HCT116 (cell line): ENCODE results near the gene IDUA. TPM values are rescaled to one million over a fixed set of nuclear protein-coding genes. Genes with fewer than 3 reads are reported as not detected.

Experiments
- ATAC-seq: fragments of 200-7000 bp; cut with Tn5 transposase; 2 replicates; pipeline ENCODE4 v1.9.1; 2020; ENCODE audit warnings: mild to moderate bottlenecking, moderate library complexity
- BruUV-seq: library from RNA; stranded (reverse); fragments of 400-500 nt; replicated peaks from 2 replicates; lab custom pipeline; 2021; lab: Mats Ljungman, UMichigan
- CTCF ChIA-PET: fragments of 300-600 bp; sonication (Branson Sonifier 250); formaldehyde crosslinking; loops from one replicate; lab custom pipeline; 2021; ENCODE audit warnings: antibody characterized with exemption; lab: Charles Lee
- POLR2A ChIA-PET: fragments of 300-600, 350-600 bp; sonication (Branson Sonifier 250); formaldehyde crosslinking; loops from one replicate; lab custom pipeline; 2021; ENCODE audit warnings: antibody characterized with exemption; lab: Charles Lee
- RAD21 ChIA-PET, 2 experiments: fragments of 300-600 bp; sonication (Branson Sonifier 250); formaldehyde crosslinking; loops; one replicate each; lab custom pipeline; 2023; ENCODE audit warnings: low total read pairs in 2 of 2; ENCODE audit not compliant: uncharacterized antibody in 2 of 2, unreplicated experiment in 2 of 2, low non-redundant PET in 1 of 2; lab: Charles Lee
- DNase-seq: peaks from one replicate; pipeline ENCODE4 v3.0.0-alpha.2; 2010; ENCODE audit warnings: low read depth, low spot score
- H2AFZ ChIP-seq: fragments of 200-600 bp; shearing (Covaris generic), sonication (generic); 2 replicates; pipeline ENCODE4 v1.6.1; 2017; ENCODE audit warnings: low read depth, mixed run types, mixed read lengths, antibody characterized with exemption, low read length; ENCODE audit not compliant: poor library complexity, severe bottlenecking
- H3K27ac ChIP-seq: 2 replicates; pipeline ENCODE4 v1.5.1; 2012; ENCODE audit warnings: low read depth, low read length
- H3K27me3 ChIP-seq: fragments of 200-600 bp; sonication (generic); 2 replicates; pipeline ENCODE4 v1.6.1; 2016; ENCODE audit warnings: mixed run types, low read length, mixed read lengths; ENCODE audit not compliant: insufficient read depth
- H3K36me3 ChIP-seq, 2 experiments: fragments of 200-500 bp in 1 of 2; fragments of 200-600 bp in 1 of 2; sonication (Bioruptor generic) in 1 of 2; sonication (generic) in 1 of 2; 2 replicates each; pipeline versions ENCODE4 v1.5.1 to v1.6.1; 2014 to 2016; ENCODE audit warnings: low read length in 2 of 2, inconsistent platforms in 1 of 2, mixed read lengths in 1 of 2, mixed run types in 1 of 2; ENCODE audit not compliant: insufficient read depth in 2 of 2, control insufficient read depth in 1 of 2
- H3K4me1 ChIP-seq, 2 experiments: fragments of 200-600 bp in 1 of 2; sonication (generic) in 1 of 2; 2 replicates each; pipeline versions ENCODE4 v1.5.1 to v1.6.1; 2012 to 2017; ENCODE audit warnings: low read length in 2 of 2, inconsistent platforms in 1 of 2, mild to moderate bottlenecking in 1 of 2, mixed read lengths in 1 of 2, mixed run types in 1 of 2, moderate library complexity in 1 of 2; ENCODE audit not compliant: insufficient read depth in 2 of 2, control insufficient read depth in 1 of 2
- H3K4me2 ChIP-seq: fragments of 200-600 bp; sonication (generic); 2 replicates; pipeline ENCODE4 v1.6.1; 2017; ENCODE audit warnings: mixed run types, low read length, mixed read lengths
- H3K4me3 ChIP-seq, 2 experiments: fragments of 200-600 bp in 1 of 2; sonication (generic) in 1 of 2; replicated peaks in 1 of 2; 2 replicates each; pipeline ENCODE4 v1.5.1; 2011 to 2016; ENCODE audit warnings: low read length in 2 of 2, control low read depth in 1 of 2, low read depth in 1 of 2, mild to moderate bottlenecking in 1 of 2, mixed read lengths in 1 of 2, mixed run types in 1 of 2
- H3K79me2 ChIP-seq: fragments of 200-600 bp; sonication (generic); 2 replicates; pipeline ENCODE4 v1.6.1; 2017; ENCODE audit warnings: mild to moderate bottlenecking, mixed run types, low read length, moderate library complexity, mixed read lengths; ENCODE audit not compliant: insufficient read depth
- H3K9ac ChIP-seq: fragments of 200-600 bp; sonication (generic); 2 replicates; pipeline ENCODE4 v1.6.1; 2016; ENCODE audit warnings: low read length, mixed read lengths
- H3K9me2 ChIP-seq: fragments of 200-600 bp; sonication (generic), shearing (Covaris generic); 2 replicates; pipeline ENCODE4 v1.6.1; 2017; ENCODE audit warnings: mixed run types, mild to moderate bottlenecking, moderate library complexity; ENCODE audit not compliant: insufficient read depth
- H3K9me3 ChIP-seq, 2 experiments: fragments of 200-500 bp in 1 of 2; fragments of 200-600 bp in 1 of 2; sonication (Bioruptor generic) in 1 of 2; sonication (generic) in 1 of 2; 2 replicates each; pipeline ENCODE4 v1.6.1; 2014 to 2017; ENCODE audit warnings: low read length in 2 of 2, mixed read lengths in 2 of 2, inconsistent platforms in 1 of 2, low read depth in 1 of 2, mild to moderate bottlenecking in 1 of 2, mixed run types in 1 of 2, moderate library complexity in 1 of 2; ENCODE audit not compliant: control insufficient read depth in 1 of 2, insufficient read depth in 1 of 2
- H4K20me1 ChIP-seq: fragments of 200-600 bp; sonication (generic), shearing (Covaris generic); 2 replicates; pipeline ENCODE4 v1.6.1; 2017; ENCODE audit warnings: mixed run types, mild to moderate bottlenecking, moderate library complexity; ENCODE audit not compliant: insufficient read depth
- CBX3 ChIP-seq: IDR thresholded peaks from 2 replicates; pipeline ENCODE4 v1.6.1; 2012; ENCODE audit warnings: low read depth
- CEBPB ChIP-seq: IDR thresholded peaks from 2 replicates; pipeline ENCODE4 v1.6.1; 2012; ENCODE audit warnings: low read depth
- CTCF ChIP-seq, 3 experiments: fragments of 200-600 bp in 1 of 3; sonication (generic) in 1 of 3; IDR thresholded peaks in 2 of 3; conservative IDR thresholded peaks in 1 of 3; 2 replicates each; pipeline ENCODE4 v1.5.1; 2012 to 2017; ENCODE audit warnings: low read depth in 2 of 3, low read length in 2 of 3, antibody characterized with exemption in 1 of 3, borderline replicate concordance in 1 of 3, control low read depth in 1 of 3, mild to moderate bottlenecking in 1 of 3, mixed read lengths in 1 of 3, mixed run types in 1 of 3, moderate library complexity in 1 of 3; ENCODE audit not compliant: insufficient read depth in 1 of 3
- EGR1 ChIP-seq: IDR thresholded peaks from 2 replicates; pipeline ENCODE4 v1.6.1; 2012; ENCODE audit warnings: low read depth
- ELF1 ChIP-seq: IDR thresholded peaks from 2 replicates; pipeline ENCODE4 v1.6.1; 2012; ENCODE audit warnings: low read depth, borderline replicate concordance
- EZH2 ChIP-seq: fragments of 200-600 bp; sonication (generic); IDR thresholded peaks from 2 replicates; pipeline ENCODE4 v1.6.1; 2017; ENCODE audit warnings: antibody characterized with exemption, mixed run types
- EZH2phosphoT487 ChIP-seq: fragments of 200-600 bp; IDR thresholded peaks from 2 replicates; pipeline ENCODE4 v1.6.1; 2018; ENCODE audit warnings: antibody characterized with exemption, borderline replicate concordance
- JUND ChIP-seq: IDR thresholded peaks from 2 replicates; pipeline ENCODE4 v1.6.1; 2012
- MAX ChIP-seq: IDR thresholded peaks from 2 replicates; pipeline ENCODE4 v1.6.1; 2012
- POLR2AphosphoS5 ChIP-seq: IDR thresholded peaks from 2 replicates; pipeline ENCODE4 v1.6.1; 2011; ENCODE audit warnings: mild to moderate bottlenecking, low read depth, low read length, moderate library complexity
- RAD21 ChIP-seq: IDR thresholded peaks from 2 replicates; pipeline ENCODE4 v1.6.1; 2012; ENCODE audit warnings: low read depth, mild to moderate bottlenecking
- REST ChIP-seq: IDR thresholded peaks from 2 replicates; pipeline ENCODE4 v1.6.1; 2012; ENCODE audit warnings: low read depth
- SP1 ChIP-seq: IDR thresholded peaks from 2 replicates; pipeline ENCODE4 v1.6.1; 2012; ENCODE audit warnings: low read depth
- TCF7L2 ChIP-seq: IDR thresholded peaks from 2 replicates; pipeline ENCODE4 v1.7.0; 2011; ENCODE audit warnings: borderline replicate concordance, inconsistent platforms; ENCODE audit not compliant: insufficient read depth, insufficient read length; ENCODE audit errors: extremely low read depth
- YY1 ChIP-seq: IDR thresholded peaks from 2 replicates; pipeline ENCODE4 v1.6.1; 2011; ENCODE audit warnings: low read length, low read depth, moderate library complexity, mild to moderate bottlenecking; ENCODE audit not compliant: insufficient replicate concordance; ENCODE audit errors: extremely low read depth
- ZBTB33 ChIP-seq: IDR thresholded peaks from 2 replicates; pipeline ENCODE4 v1.6.1; 2011; ENCODE audit warnings: mild to moderate bottlenecking, low read length, moderate library complexity; ENCODE audit not compliant: insufficient replicate concordance; ENCODE audit errors: extremely low read depth
- intact Hi-C: fragments of 100-400 bp; cut with micrococcal nuclease; formaldehyde crosslinking; loops from 2 replicates; pipeline ENCODE4 v1.10.0; 2022
- total RNA-seq: library from RNA; stranded (reverse); gene quantifications from one replicate; pipeline ENCODE4 v1.2.1, GENCODE V29; 2021; ENCODE audit not compliant: unreplicated experiment

Gene IDUA
- total RNA-seq, 1 experiment from 2014 or later: 28.2 TPM

- ChIA-PET CTCF (no interaction called here), RAD21 (no interaction called here), POLR2A (no interaction called here)
- ATAC-seq (no peak), DNase-seq (no peak)
- H3K9me2 ChIP-seq: no peaks in the 10 kb centered on the region
- H2AFZ ChIP-seq: no peak overlapping the region
- H4K20me1 ChIP-seq: no peaks in the 10 kb centered on the region
- no peaks in the 10 kb centered on the region for H3K79me2 ChIP-seq
- H3K9me3 ChIP-seq: no peaks in the 10 kb centered on the region
- no TSS peak for BruUV-seq
- no peaks in the 10 kb centered on the region for H3K27me3 ChIP-seq
- intact Hi-C loops: no loop called here
- no peak overlapping the region for H3K4me2 ChIP-seq
- no peak overlapping the region for H3K9ac ChIP-seq
- no peaks in the 10 kb centered on the region for H3K36me3 ChIP-seq
- H3K4me3 ChIP-seq: no peak overlapping the region
- no peaks in the 10 kb centered on the region for H3K4me1 ChIP-seq
- H3K27ac ChIP-seq: no peak overlapping the region
- TF ChIP-seq YY1 (no peak), EZH2 (no peak), SP1 (no peak), POLR2AphosphoS5 (no peak), EZH2phosphoT487 (no peak), EGR1 (no peak), JUND (no peak), TCF7L2 (no peak), RAD21 (no peak), MAX (no peak), CBX3 (no peak), ZBTB33 (no peak), CEBPB (no peak), ELF1 (no peak), CTCF (IDR thresholded peaks at IDR 0.05 in 2 of 3, conservative IDR thresholded peaks at IDR 0.05 in 1 of 3; ENCODE audit: borderline replicate concordance in 1 of 3, insufficient read depth in 1 of 3, low read depth in 2 of 3, low read length in 2 of 3) (no peak), REST (no peak)
- TF ChIP-seq, all 23 proteins: peak for 0
Measured at GRCh38 chr4:946103-946450, 40.8 kb upstream of the IDUA start.
